SKM-1 treated with dmso at 0.1 percent for 144 hours (cell line): ENCODE results near the gene TLK2.
"Not testable (repeated sequence)": the region's sequence is repeated elsewhere in the genome, so short reads cannot be mapped to it uniquely, and the experiment has no call there.

Source experiments
- DNase-seq: peaks from one replicate; lab custom pipeline; 2025; ENCODE audit not compliant: unreplicated experiment; lab: John Stamatoyannopoulos, UW

TLK2 gene

DNA sequence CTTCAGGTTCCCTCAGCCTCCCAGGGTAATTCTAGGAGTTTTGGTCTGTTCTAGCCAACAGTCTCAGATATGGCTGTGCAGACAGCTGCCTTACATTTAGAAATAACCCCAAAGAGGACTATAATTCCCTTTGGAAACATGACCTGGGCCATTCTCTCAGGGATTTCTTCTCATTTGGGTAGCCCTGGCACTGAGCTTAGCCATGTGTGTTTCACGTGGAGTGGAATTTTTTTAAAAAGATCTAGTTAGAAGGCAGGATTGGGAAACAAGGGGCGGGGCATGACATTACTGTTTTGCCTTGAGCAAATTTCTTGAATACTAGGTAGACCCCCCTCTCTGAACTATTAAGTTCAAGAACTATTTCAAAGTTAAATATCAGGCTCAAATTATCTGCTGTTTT lies 119.3 kb downstream of the TLK2 start:
- DNase-seq = no peak

DNA sequence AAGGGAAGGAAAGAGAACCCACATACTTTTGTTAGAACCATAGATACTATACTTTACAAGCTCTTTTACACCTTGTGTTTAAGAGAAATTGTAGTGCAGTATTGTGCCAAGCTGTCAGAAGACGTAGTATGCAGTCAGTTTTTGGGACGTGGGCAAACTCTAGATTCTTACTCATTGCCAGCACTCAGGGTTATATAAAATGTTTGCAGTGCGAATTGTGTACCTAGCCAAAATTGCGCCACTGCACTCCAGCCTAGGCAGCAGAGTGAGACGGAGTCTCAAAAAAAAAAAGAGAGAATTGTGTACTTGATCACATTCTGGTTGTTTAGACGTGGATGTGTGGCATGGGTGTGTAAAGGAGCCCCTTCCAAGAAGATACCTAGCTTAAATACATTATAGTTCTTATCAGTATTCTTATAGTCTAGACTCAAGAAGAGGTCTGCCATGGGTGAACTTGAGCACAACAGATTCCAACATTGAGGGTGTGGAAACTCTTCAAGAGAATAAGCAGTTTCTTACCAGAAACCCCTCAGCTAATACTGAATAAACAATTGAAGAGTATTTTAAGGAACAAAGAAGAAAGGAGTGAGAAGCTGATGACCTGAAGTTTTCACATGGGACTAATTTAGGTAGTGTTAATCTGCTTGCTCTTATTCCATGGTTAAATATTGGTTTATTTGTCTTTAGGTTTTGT lies 121.5 kb downstream of the TLK2 start:
- DNase-seq = no peak

- no peak for DNase-seq
Measured at GRCh38 chr17:62600805-62601204, 122.2 kb downstream of the TLK2 start.

GRCh38 chr17:62601471-62601870 lies 122.8 kb downstream of the TLK2 start:
- no peak for DNase-seq

DNA sequence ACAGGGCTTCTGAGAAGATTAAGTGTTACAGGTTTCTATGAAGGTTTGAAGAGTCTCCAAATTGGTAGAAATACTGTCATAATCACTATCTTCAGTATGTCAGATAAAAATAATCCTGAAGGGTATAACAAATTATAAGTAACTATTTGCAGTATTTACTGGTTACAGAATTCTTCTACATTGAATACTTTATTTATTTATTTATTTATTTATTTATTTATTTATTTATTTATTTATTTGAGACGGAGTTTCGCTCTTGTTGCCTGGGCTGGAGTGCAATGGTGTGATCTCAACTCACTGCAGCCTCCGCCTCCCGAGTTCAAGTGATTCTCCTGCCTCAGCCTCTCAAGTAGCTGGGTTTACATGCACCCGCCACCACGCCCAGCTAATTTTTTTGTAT lies 125.2 kb downstream of the TLK2 start:
- DNase-seq = not testable (repeated sequence)

GRCh38 chr17:62605588-62605987 lies 127.0 kb downstream of the TLK2 start:
- DNase-seq = no peak

DNA sequence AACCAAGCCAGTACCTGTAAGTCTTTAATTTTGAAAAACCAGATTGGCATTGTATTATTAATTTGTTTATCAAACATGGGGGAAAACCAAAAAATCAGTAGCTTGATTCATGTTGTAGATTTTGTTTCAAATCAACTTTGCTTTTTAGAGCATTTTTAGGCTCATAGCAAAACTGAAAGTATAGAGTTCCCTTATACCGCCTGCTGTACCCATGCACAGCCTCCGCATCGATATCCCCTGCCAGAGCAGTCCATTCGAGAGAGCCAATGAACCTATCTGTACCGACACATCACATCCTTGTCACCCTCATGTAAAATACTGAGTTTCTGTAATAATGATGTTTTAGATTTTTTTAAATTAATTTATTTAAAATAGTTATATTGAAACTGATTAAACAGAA lies 132.7 kb downstream of the TLK2 start:
- no peak for DNase-seq

- no peak for DNase-seq
Measured at GRCh38 chr17:62611728-62612127, 133.1 kb downstream of the TLK2 start.

GRCh38 chr17:62612289-62612688 lies 133.7 kb downstream of the TLK2 start:
- not testable (repeated sequence) for DNase-seq

GRCh38 chr17:62613095-62613494 lies 134.5 kb downstream of the TLK2 start:
- not testable (repeated sequence) for DNase-seq

DNA sequence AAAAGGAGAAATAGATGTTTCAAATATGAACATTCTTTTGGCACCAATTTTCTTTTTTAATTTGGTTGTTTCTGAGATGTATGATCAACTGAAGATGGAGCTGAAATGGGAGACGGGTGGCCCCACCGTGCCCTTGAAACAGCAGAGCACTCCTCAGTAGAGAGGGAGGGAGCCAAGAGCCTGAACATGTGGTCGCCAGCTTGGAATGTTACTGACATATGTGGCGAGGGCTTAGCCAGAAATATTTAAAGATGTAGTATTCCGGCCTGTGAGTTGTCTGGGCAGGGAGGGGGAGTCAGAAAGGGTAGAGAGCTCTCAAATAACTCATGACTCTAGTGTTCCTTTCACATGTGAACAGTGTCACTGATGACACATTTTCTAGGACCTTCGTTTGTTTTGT lies 135.5 kb downstream of the TLK2 start:
- DNase-seq = no peak

DNA sequence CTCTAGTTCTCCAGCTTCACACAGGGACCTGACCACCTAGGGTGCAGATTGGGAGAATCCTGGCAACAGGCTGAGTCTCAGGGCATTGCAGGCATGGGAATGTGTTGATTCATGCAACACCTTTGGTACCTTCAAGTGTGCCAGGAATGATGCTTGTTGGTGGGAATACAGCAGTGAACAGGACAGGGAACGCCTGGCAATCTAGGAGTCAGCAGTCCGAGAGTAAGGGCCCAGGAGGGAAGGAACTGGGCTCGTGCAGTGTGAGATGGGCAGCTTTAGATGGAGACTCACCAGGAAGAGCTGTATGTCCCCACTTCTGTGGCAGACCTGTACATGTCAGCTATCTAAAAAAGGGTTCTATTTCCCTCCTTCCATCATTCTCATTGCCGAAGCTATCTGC lies 136.9 kb downstream of the TLK2 start:
- no peak for DNase-seq

DNA sequence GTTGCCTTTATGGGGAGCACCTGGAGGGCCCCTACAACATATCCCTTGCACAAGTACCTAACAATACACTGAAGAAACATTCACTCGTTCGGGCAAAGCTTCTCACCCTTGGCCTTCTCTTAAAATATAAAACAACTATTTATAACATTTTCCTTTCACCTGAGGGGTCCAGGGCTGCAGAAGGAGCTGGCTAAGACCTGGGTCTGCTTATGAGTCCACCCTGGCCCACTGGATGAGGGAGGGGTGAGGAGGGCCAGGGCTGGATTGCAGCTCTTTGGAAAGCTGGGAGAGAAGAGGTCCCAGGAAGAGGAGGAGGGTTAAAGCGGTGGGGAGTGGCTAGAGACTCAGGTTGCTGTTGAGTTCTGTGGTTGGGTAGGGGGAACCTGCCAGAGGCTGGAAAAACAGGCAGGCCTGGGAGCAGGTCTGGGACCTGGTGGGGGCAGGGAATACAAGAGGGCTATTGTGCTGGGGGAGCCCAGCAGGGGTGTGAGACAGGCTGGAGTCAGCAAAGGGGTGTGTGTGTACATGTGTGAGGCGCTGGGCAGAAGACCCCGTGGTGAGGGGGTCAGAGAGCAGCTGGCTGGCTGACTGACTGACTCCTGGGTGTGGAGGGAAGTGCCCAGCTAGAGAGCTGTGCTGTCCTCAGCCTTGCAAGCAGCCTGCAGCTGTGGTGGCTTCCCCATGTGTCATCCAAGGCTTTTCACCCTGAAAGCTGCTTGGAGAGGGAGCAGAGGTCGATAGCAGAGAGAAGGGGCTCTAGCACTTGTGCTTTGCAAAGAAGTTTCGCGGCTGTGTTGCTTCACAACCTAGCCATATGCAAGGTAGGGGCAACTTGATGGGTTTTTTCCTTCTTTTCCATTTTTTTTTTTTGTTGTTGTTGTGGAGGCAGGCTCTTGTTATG lies 138.6 kb downstream of the TLK2 start:
- no peak for DNase-seq

- no peak for DNase-seq
Measured at GRCh38 chr17:62617894-62618472, 139.4 kb downstream of the TLK2 start.

DNA sequence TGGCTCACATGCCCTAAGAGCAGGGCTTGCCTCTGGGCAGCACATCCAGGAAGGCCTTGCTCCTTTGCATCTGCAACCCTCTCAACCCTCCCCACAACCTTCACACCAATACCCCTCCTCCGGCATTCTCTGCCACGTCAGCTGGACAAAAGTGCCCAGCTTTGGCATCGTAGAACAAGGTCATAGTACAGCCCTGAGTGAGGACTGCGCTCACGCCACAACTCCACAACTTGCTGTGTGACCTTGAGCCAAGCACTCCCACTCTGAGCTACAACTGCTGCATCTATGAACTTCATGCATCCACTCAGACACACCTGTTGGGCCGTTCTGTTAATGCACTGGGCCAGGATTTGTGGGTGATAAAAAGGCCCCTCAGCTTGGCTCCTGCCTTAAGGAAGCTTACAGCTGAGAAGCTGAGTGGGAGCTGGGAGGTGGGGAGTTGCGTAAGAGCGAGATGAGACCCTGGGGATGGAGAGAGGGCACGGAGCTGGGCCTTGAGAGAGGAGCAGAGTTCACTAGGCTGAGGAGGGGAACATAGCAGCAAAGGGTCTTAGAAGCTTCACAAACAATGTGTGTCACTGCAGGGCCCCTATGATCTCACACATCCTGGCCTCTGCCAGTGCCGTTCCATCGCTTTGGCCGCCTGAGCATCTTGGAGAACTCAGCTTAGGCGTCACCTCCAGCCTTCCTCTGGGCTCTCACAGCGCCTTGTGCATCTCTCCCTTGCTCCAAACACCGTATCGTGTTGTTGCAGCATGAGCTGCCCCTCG lies 140.2 kb downstream of the TLK2 start:
- DNase-seq = no peak

DNA sequence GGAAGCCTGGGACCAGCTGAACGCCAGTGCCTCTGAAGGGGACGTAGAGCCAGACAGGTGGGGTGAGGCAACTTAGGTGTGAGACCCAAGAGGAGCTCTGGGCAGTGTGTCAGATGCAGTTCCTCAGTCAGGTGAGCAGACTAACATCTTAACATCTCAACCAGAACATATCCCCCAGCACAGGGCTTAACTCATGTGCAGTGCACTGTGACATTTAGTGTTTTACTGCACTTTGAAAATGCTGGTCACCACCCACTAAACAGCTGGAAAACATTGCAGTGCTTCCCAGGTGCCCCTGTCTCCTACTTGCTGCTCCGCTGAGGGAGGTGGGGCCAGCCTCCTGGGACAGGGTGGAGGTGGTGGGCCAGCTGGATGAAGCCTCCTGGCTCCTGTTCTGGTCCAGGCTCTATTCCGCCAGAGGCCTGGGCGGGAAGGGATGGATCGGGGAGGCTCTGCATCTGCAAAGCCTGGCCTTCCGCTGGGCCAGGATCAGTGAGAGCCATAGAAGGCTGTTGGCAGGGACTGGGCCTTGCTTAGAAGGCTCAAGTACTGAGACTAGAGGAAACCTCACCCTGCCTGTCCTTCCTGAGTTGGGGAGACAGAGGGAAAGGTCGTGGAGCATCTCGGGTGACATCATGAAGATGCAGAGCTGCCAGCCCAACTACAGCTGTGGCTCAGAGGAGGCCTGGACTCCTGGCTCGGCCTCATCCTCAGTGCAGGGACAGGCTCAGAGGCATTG lies 141.0 kb downstream of the TLK2 start:
- no peak for DNase-seq

DNA sequence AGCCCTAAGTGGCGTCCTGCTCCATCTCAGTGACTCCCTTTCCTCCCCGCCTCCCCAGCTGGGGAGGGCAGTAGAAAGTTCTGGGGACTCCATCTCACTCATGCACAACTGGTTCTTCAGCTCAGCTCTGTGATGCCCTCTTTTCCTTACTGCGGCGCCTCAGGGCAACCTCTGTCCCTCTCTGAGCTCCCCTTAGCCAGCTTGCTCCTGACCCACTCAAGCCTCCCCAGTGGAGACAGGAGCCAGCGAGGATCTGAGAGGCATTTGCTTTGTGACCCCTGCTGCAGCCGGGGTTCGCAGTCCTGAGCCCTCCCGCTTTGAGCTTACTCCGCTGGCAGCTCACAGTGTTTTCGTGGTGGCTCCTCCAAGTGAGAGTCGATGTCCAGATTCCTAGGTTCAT lies 142.6 kb downstream of the TLK2 start:
- DNase-seq = no peak

DNA sequence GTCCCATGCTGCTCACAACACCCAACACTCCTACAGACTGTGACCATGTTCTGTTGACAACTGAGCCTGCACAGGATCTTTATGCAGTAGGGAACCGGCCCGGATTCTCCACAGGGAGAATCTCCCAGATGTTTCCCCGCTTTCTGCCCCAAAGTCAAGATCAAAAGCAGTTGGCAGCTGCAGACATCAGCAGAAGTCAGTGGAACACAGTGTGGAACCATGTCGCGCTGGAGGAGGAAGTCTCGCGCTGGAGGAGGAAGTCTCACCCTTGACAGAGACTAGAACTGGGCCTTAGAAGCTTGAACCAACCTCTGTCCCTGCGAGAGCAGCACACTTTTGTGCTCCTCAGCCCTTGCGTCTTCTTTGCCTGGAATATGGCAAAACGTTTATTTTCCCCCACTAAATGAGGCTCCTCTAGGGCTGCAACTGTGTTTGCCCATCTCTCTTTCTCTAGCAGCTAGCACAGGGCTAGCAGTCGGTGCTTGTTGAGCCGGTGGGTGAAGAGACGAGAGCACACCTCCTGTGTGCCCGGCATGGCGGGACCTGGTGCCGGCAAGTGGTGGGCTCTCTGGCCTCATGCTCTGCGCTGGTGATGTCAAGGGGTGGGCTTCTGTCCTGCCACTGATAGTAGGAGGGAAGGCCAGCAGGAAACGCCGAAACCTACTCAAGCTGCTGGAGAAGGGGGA lies 146.7 kb downstream of the TLK2 start:
- peak; percentile 43 for DNase-seq

DNA sequence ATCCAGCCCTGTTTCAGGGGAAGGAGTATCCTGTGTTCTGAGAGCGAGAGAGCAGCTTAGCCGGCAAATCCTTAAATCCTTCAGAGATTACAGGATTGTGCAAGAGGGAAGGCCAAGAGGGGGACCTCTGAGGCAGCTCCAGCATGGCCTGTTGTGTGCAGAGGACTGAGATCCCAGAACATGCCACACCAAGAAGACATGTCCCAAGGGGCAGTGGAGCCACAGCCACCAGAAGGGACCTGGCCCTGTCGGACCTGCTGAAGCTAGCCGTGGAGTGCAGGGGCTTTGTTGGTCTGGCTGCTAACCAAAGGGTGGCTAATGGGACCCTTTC lies 147.2 kb downstream of the TLK2 start:
- no peak for DNase-seq

DNA sequence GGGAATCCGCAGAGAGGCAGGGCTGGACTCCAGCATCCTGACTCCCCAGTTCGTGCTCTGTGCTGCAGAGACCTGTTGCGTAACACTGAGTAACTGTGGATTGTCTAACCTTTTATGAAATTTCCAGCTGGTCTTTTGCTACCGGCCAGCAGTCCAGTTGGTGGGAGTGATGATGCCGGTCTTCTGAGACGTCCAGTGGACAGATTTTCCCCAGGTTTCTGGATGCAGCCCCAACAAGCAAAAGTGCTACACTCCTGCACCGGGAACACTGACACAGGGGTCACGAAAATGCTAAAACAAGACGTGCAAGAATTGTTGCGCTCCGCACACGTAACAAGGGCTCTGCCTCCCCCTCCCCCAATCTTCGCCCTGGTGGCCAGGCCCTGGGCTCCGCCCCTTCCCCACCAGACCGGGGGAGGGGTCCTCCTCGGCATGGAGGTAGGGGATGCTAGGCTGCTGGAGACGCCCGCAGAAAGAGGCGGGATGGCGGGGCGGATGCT lies 148.1 kb downstream of the TLK2 start:
- peak; percentile 62 for DNase-seq
